HG03135 (cell line): Measurements from ENCODE around the gene SLAMF7.

Experiments used
- ATAC-seq: cut with Tn5 transposase; IDR thresholded peaks from one replicate; pipeline ENCODE4 v1.9.1; 2021; ENCODE audit warnings: mild to moderate bottlenecking, moderate library complexity; ENCODE audit not compliant: unreplicated experiment

The SLAMF7 gene

GRCh38 chr1:160799641-160800040, 60.6 kb downstream of the SLAMF7 start:
- no peak for ATAC-seq

GRCh38 chr1:160800142-160800541, 61.1 kb downstream of the SLAMF7 start:
- no peak for ATAC-seq

DNA sequence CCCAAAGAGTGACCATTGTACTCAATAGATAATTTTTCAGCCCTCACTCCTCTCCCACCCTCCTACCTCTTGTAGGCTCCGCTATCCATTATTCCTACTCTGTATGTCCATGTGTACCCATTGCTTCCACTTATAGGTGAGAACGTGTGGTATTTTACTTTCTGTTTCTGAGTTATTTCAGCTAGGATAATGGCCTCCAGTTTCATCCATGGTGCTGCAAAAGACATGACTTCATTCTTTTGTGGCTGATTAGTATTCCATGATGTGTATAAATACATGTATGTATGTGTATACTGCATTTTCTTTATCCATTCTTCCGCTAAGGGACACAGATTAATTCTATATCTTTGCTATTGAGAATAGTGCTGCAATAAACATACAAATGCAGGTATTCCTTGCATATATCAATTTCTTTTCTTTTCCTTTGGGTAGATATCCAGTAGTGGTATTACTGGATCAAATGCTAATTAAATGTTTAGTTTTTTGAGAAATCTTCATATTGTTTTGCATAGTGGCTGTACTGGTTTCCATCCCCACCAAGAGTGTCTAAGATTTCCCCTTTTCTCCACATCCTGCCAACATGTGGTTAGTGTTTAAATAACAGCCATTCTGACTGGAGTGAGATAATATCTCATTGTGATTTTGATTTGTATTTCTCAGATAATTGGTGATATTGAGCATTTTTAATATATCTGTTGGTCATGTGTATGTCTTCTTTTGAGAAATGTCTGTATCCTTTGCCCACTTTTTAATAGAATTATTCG, 61.8 kb downstream of the SLAMF7 start:
- no peak for ATAC-seq

GRCh38 chr1:160801836-160802580, 63.0 kb downstream of the SLAMF7 start:
- no peak for ATAC-seq
